CD4-positive, alpha-beta T cell treated with Interleukin-6 at 100 ng/mL for 8 hours (primary cell): ENCODE data around the gene LRRC31.
A peak's percentile ranks its signal among the peaks of the same experiment; 100 is the strongest.

ENCODE experiments used
- DNase-seq: peaks from one replicate; pipeline ENCODE4 v3.0.0-alpha.2; 2020; ENCODE audit warnings: mixed read lengths, low spot score

LRRC31 gene

DNA sequence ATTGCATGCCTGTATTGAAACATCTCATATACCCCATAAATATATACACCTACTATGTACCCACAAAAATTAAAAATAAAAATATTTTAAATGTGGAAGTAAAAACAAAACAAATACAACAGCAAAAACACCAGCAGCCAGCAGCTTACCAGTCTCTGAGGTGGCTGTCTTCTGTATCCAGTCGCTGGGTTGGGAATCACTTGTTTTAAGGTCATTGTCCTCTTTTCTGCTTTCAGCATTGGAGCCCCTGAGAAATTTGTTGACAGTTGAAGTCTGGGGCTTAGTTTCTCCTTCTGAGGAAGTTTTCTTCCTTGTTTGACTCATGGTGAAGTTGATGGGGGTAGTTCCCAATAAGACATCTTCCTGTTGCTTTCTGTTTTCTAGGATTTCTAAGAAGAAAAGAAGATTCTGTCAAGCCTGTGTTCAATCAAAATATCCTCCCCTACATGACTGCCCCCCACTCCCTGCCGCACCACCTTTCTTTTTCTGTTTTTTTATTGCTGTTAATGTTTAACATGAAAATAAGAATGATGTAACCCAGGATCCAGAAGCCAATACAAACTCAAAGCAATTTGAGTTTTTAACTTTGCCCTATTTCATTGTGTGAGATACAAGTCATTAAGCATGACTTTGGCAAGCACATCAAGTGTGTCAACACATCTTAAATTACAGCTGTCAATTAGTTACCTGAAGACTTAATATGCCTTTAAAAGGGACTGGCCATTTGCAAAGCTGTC lies at the start of gene LRRC31:
LRRC31 (minus strand) TSS at position 452 of the 737 bp plus-strand sequence; CDS start at position 324, 128 bp downstream.
- DNase-seq = no peak

DNA sequence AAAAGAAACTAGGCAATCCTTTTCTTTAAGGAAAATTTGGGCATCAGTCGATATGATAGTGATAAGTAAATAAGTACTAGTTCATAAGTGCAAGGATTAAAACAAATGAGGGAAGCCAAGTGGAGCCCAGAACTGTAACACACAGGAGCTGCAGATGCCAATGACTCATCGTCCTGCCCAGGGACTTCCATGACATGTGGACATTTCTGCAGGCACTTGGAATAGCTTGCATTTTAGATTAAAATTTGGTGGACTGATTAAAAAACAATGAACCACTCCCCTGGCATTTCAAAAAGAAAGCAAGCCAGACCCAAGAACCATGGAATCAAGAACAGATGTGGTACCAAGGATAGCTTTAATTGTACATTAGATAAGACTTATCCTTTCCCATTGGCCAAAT lies 44.6 kb upstream of the LRRC31 start:
- DNase-seq = no peak

DNA sequence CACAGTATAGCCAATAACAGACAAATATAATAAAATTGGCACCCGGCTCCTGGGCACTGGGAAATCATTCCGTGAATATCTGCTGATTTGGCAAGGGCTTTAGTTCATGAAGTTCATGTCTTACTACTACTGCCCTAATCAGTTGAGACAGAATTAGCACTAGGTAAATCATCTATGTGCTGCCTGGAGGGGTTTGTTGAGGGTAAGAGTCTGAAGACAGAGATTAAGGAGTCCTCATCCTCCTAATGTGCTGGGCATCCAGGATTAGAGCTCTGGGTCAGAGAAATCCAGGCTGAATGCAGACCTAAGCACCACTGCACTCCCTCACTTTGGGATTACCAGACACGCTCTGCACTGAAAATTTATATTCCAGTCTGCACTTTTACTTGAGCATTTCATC lies 43.6 kb upstream of the LRRC31 start:
- DNase-seq = no peak

DNA sequence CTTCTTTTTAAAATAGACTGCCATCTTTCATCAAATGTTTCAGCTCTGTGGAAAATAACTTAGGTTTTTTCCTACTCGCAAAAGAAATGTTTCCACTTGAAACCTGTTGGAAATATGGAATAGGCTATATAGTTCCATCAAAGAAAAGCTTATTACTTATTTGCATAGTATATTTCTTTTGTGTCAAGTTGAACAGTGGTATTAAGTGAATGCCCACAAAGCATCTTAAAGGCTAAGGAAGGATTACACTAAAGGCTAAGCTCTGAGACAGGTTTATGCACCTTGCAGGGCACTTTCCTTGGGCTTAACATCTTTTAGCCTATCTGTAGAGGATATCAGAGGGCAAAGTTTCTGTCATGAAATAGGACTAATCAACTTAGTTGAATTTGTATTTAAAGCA lies 41.5 kb upstream of the LRRC31 start, which contains the start of gene SAMD7:
SAMD7 (plus strand) TSS at position 301 of the 400 bp plus-strand sequence. CDS start 7,927 bp downstream, outside the sequence.
- DNase-seq = no peak

DNA sequence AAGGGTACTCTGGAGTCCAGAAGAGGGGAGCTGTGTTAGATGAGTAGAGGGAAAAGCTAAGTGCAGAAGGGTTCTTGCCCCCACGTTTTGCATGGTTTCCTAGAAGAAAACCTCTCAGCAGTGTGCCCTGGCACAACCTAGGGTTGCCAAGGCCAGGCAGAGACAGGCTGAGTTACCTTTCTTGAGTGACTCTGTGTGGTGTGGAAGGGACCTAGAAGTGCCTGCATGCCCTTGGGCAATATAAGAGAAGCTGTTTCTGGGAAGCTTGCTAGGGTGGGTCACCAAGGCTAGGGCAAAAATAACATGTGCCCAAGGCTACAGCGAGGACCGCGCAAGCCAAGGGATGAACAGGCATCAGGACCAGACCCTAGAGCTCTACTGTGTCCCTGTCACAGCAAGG lies 38.2 kb upstream of the LRRC31 start:
- DNase-seq = no peak

DNA sequence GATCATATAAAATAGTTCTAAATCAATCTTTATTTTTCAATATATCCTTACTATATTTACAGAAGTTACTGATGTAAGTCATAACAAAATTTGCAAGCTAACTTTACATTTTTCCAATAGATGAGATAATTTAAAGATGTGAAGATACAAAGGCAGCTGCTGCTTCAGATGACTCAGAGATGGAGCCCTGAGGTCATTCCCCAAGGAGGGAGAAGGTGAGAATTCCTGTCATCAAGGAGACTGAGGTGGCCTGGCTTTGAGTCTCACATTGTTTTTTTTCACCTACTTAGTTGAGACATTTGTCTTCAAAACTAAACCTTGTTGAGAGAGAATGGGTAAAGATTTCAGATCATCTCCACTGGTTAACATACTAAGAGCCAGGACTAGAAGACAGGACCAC lies 37.7 kb upstream of the LRRC31 start:
- no peak for DNase-seq

DNA sequence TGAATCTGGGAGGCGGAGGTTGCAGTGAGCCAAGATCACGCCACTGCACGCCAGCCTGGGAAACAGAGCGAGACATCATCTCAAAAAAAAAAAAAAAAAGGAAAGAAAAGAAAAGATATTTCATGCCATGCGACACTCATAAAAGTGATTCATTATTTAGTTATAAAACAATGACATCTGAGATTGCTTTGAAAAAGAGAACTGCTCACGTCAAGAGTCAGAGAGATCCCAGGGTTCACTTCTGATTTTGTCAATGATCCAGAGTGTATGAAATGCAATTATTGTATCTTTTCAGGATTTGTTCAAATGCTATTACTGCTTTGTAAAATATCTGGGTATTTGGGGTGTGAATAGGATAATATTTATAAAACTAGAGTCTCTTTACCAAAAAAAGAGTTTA lies 35.7 kb upstream of the LRRC31 start:
- no peak for DNase-seq

DNA sequence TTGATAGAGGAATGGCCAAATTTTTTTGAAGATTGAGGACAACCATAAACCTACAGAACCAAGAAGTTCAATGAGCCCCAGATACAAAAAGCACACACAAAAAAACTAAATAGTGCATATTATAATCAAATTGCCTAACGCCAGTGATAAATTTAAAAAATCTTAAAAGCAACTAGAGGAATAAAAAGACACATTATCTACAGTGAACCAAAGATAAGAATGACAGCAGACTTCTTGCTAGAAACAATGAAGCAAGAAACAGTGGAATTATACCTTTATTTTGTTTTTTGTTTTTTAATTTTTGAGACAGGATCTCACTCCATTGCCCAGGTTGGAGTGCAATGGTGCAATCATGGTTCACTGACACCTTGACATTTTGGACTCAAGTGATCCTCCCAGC lies 31.7 kb upstream of the LRRC31 start:
- DNase-seq = no peak

DNA sequence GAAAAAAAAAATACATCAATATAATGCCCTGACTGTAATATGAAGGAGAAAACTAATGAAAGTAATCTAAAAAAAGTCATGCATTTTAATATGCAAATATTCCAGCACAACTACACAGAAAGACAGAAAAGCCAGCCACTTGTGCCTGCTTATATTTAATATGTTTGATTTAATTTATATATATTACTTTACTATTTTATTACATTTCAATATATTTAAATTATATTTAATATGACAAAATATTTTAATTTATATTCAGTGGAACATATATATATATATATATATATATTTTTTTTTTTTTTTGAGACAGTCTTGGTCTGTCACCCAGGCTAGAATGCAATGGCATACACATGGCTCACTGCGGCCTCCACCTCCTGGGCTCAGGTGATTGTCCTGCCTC lies 27.5 kb upstream of the LRRC31 start:
- no peak for DNase-seq

DNA sequence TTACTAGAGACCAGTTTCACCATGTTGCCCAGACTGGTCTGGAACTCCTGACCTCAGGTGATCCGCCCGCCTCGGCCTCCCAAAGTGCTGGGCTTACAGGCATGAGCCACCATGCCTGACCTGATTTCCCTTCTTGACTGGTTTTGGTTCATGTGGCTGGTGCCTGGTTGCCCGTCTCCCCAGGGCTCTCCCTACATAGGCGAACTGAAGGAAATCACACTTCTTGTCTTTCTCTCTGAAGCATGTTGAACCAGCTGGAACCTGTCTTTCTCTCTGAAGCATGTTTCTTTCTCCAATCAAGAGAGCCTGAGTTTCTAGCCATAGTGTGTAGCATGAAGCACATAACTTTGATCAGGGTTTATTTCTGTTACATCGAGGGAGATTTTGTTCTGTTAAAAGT lies 25.3 kb upstream of the LRRC31 start:
- DNase-seq = no peak

DNA sequence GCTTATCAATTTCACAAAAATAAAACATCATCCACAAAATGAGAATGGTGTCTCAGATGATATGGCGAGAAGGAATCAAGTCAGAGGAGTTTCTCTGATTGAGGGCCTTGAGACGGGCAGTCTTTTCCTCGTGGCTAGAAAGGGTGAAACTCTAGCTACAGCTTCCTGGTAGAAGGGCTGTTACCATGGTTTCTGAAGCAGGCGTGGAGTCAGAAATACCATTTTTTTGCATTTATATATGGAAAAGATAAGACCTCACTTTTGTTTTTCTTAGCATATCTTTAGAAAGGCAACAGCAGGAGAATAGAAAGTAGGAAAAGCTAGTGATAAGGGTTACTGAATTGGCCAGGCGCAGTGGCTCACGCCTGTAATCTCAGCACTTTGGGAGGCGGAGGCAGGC lies 24.4 kb upstream of the LRRC31 start:
- DNase-seq = no peak

DNA sequence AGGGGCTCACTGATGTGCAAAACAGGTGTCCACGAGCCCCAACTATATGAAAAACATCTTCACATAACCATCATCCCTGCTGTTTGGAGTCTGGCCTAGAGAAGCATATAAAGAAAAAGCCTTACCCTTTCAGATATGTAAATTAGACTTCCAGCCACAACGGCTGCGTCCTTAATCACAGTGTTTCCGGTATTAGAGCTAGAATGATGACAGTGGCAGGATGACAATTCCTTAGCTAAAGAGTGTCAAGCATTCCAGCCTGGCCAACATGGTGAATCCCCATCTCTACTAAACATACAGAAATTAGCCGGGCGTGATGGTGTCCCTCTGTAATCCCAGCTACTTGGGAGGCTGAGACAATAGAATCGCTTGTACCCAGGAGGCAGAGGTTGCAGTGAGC lies 22.2 kb upstream of the LRRC31 start:
- no peak for DNase-seq

DNA sequence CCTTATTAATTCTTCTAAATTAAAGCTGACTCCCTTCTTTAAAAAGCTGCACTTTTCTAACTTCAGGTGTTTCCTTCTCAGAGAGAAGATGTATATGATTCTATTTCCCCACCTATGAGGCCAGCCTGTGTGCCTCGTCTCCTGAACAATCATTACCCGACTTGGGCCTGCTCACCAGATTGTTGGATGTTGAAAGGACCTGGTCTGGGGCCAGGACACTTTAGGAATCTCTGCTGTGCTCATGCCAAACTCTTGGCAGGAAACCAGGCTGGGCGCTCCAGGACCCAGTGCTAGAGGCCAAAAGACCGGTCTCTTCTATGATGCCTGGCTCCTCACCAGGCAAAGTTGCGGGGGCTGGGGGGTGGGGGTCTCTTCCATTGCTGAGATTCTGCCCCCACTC lies 16.9 kb upstream of the LRRC31 start:
- DNase-seq = no peak

DNA sequence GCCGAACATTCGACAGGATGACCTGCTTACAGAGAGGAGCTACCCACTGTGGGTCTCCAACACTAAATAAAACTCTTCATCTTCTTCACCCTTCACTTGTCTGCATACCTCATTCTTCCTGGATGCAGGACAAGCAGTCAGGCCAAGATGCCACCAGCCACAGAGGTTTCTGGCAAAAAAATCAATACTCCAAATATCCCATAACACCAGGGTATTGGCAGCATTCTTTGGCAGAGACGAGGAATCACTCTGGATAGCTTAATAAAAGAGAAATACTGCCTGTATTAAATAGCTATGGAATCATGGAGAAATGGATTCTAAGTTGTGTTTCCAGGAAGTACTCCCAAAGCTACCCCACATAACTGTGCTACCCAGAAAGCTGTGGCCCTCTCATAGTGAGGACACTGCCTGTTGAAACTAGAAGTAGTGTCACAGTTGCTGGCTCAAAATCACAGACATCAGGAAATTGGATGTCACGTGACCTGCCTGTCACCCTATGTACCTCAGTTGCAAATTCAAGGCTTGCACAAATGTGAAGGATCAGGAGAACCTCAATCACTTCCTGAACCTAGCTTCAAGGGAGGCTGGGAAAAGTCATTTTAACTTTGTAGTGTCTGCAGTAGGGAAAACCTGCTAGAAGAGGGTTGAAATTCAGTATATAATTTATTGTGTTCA lies 11.0 kb upstream of the LRRC31 start:
- no peak for DNase-seq

DNA sequence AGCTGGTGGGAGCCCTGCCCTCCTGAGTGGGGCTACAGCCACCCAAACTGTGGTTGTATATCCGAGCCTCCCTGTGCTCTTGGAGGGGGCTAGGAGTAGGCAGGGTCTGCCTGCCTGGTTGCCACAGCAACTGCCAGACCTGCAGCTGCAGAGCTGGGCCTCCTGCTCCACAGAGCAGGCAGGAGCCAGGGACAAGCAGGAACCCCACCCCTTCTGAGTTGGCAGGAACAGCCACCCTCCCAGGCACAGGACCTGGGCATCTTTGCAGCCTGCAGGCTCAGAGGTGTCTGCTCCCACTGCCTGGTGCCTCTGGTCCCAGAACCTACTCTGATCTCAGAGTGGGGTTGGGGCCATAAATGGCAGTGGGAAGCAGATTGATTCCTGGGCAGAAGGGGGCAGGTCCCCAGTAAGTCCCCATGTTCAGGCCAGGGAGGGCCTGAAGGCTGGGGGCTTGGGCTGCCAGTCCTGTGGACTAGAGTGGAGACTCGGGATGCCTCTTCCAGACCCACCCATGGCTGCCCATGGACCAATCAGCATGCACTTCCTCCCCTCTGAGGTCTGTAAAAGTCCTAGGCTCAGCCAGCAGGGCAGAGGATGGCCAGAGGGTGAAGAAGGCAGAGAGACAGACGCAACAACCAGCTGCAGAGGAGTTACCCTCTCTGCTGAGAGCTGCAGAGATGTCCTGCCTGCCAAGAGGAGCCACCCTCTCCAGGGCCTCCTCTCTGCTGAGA lies 10.3 kb upstream of the LRRC31 start:
- DNase-seq = no peak

DNA sequence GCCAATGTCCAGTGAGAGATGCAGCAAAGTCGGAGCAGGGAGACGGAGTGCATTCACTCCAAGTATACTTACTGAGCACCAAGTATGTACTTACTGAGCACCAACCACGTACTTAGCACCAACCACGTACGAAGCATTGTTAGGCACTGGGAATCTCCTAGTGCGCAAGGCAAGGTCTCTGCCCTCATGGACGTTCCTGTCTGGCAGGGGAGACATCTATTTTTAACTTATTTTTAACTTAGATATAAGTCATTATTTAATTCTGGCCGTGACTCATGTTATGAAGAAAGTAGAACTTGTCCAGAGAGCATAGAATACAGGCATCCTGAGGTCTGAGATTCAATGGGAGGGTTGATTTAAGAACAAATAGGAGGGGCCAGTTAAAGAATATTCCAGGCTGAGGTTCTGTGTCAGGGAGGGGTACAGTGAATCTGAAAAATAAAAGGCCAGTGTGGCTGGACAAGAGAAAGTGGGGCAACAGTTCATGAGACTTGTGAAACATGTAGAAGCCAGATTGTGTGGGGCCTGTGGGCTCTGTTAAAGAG lies 9.3 kb upstream of the LRRC31 start:
- no peak for DNase-seq

DNA sequence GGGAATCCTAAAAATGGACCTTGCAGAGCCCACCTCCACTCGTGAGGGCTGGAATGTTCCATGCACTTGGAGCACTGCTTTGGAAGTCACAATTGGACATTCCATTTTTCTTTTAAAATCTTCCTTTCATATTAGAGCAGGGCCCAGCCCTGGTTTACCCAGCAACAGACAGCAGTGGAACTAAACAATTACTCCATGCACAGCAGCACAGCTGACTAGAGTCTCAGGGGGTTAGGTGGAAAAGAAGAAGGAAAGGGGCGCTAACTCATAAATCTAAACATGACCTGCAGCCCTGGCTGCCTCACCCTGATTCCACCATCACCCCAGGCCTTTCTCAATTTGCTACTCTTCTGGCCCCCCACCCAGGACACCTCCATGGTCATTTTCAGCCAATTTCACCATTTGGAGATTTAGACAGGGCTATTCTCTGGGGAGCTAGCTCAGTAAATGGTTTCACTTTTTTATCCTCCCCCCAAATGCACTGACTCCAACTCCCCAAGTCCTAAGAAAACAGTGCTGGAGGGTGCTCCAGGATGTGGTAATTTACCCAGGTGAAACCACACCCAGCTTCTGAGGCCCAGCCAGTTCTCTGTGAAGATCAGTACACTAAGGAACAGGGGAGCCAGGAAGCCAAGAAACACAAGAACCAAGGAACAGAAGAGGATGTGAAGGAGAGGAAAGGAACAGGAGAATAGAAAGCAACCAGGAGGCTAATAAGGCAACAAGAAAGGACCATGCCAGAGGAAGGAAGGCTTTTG lies 1.6 kb upstream of the LRRC31 start:
- DNase-seq = peak; percentile 22

DNA sequence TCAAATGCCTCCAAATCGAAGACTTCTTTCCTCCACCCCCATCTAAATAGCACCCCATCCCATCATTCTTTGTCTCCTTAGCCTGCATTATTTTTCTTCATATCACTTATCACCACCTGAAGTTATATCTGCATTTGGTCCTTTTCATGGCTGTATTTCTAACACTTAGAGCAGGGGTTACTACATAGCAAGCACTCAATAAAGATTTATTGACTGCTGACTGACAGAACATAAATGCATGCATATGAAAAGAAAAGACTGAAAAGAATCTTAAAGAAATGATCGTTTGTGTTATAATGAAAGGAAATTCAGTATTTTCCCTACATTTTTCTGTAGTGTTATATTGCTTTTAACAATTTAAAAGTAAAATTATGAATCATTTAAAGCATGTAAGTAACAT lies 1.4 kb downstream of the LRRC31 start:
- no peak for DNase-seq

DNA sequence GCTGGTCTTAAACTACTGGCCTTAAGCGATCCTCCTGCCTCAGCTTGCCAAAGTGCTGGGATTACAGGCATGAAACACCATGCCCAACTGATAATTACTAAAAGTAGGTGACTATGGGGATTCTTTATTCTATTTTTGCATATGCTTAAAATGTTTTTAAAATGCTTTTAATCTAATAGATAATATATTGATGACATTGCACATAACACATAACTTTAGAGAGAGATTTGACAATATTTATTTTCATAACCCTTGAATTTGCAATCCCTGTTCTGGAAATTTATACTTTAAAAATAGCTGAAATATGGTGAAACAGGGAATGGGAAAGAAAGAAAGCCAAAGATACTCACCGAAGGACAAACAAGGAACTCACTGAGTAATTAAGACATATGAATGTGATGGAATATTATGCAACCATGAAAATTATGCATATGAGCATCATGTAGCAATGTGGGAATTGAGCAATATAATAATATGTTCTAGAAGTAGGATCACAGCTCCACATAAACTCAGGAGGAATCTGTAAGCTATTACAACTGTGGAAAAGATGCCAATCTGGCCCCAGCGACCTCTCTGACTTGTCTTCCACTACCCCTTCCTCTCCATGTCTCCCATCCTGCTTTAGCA lies 2.0 kb downstream of the LRRC31 start:
- DNase-seq = no peak

DNA sequence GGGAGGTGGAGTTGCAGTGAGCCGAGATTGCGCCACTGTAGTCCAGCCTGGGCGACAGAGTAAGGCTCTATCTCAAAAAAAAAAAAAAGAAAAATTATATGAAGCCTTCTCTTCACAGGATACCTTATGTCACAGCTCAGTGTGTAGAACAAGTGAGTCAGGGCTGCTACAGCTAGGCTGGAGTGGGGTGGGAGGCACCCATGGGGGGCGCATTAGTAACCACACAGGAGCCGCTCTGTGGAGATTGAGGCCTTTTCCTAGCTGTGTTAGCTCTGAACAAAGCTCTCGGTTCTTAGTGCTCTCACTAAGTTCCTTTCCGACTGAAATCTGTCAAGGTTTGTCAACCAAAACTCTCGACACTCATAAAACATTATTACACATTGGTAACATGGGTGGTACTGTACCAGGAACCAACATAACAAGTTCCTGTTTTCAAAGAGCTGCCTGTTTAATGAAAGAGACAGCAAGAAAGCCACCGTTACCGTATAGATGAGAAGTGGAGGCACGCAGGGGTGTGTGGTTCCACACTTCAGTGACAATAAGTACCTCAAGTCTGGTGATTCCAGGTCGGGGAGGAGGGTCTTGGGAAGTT lies 4.5 kb downstream of the LRRC31 start:
- DNase-seq = peak; percentile 27

DNA sequence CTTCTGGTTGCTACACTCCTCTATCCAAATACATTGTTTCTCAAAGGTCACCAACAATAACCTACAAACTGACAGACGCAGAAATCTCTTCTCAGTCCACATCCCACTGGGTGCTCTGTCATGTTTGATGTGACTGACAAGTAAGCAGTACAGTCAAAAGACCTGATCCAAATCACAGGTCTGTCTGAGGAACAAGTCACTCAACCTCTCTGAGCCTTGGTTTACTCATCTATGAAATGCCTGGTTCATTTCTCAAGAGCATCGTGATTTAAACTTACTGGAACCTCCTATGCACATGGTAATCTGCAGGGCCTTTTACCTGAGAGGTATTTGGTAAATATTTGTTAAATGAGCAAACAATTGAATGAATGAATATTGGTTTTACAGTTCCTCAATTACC lies 5.5 kb downstream of the LRRC31 start:
- no peak for DNase-seq
